NCI-H187 treated with DMSO at 0.1 percent for 48 hours (cell line): ENCODE data around the gene MRPS33.
"Not testable (repeated sequence)": the region's sequence is repeated elsewhere in the genome, so short reads cannot be mapped to it uniquely, and the experiment has no call there.

Source experiments
- DNase-seq: peaks from one replicate; lab custom pipeline; 2025; lab: John Stamatoyannopoulos, UW

Gene MRPS33

GRCh38 chr7:141014524-141015395 lies at the start of gene MRPS33:
Gene MRPS33 (minus strand): TSS chr7:141014952. CDS start chr7:141010633, 4,319 bp downstream.
- peak; percentile 97 for DNase-seq

GRCh38 chr7:141057788-141058187 lies 43.0 kb upstream of the MRPS33 start:
- DNase-seq = no peak

GRCh38 chr7:141055146-141055545 lies 40.4 kb upstream of the MRPS33 start:
- DNase-seq = no peak

DNA sequence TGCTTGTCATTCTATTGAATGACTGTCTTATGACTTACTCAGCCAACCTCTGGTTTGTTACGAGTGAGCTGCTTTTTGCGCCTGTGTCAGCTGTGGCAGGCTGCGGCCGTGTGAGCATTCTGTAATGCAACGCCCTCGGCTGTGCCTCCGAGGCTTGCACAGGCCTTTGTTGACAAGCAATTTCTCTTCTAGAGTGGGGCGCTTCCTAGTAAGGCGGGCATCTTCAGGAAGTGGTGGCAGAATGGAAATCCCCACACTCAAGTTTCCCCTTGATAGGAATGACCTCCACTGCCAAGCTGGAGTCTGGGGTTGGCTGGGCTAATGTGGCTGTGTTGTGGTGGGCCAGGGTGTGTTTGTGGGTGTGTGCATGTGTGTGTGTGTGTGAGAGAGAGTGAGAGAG lies 38.9 kb upstream of the MRPS33 start:
- DNase-seq = peak; percentile 36

DNA sequence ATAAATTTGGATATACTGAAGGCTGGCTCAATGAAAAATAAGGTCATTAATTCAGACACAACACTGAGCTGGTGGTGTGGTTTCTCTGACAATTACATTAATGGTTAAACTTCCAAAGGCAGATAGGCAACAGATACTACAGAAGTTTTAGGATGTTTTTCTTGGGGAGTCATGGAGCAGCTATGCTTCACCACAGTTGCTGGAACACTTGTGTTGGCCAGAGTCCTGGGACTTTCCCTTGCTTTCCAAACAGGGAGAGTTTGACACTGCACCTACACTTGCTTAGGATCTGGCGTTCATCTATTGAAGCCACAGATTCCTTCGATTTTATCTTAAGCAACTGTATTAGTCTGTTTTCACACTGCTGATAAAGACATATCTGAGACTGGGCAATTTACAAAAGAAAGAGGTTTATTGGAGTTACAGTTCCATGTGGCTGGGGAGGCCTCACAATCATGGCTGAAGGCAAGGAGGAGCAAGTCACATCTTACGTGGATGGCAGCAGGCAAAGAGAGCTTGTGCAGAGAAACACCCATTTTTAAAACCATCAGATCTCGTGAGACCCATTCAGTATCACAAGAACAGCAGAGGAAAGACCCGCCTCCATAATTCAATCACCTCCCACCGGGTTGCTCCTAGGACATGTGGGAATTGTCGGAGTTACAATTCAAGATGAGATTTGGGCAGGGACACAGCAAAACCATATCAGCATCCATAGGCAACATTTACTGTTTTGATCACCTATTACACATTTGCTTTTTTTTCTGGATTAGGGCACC lies 31.3 kb upstream of the MRPS33 start:
- DNase-seq = no peak

- DNase-seq = no peak
These were observed 30.5 kb upstream of the MRPS33 start for GRCh38 chr7:141045126-141045841.

DNA sequence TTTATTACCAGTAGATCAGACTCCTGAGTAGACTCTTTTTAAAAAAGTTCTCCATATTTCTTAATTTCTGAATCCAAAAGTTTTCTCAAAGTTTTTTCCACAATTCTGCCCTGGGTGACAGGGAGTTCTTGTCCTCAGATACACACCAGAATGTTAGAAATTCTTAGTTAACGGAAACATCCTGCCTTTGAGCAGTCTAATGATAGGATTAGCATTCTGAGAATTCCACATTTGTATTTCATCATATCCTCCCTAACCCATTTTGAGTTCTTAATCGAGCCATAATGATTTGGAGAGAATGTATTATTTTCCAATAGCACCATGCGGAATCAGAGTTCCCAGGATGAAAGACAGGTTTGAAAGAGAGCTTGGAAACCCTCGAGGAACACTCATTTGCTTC lies 28.9 kb upstream of the MRPS33 start:
- no peak for DNase-seq

DNA sequence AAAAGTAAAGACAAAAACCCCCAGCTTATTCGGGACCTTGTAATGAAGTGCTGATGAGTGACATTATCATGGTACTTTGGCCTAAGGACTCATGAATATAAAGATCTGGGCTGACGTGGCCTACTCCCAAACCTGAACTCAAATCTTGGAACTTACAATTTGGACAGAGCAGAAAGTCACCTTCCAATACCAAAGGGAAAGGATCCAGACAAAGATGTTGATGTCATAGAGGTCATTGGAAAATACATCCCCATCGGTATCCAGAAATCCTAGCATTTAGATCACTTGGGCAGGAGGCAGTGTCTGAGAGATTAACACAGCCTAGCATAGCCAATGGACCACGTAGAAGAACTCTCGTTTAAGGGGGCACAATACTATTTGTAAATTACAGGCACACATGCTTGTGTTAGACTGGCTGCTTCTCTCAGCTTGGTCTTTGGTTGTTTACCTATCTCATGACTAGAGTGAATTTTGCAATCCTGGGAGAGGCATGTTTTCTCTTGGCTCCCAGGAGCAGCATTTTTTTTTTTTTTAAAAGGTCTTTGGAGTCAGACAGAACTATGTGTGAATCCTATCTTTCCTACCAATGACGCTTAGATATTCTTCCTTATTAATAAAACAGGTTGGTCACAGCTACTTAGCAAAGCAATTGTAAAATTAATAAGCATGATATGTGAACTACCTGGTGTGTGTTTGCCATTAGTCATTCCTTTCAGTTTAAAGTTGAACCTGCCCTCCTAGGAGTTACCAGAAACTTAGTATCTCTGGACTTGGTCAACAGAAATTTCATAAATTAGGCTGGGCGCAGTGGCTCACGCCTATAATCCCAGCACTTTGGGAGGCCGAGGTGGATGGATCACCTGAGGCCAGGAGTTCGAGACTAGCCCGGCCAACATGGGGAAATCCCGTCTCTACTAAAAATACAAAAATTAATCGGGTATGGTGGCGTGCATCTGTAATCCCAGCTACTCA lies 27.8 kb upstream of the MRPS33 start:
- no peak for DNase-seq

- DNase-seq = no peak
These were observed 24.6 kb upstream of the MRPS33 start for GRCh38 chr7:141039376-141039775.

DNA sequence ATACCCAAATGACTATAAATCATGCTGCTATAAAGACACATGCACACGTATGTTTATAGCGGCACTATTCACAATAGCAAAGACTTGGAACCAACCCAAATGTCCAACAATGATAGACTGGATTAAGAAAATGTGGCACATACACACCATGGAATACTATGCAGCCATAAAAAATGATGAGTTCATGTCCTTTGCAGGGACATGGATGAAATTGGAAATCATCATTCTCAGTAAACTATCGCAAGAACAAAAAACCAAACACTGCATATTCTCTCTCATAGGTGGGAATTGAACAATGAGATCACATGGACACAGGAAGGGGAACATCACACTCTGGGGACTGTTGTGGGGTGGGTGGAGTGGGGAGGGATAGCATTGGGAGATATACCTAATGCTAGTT lies 23.3 kb upstream of the MRPS33 start:
- not testable (repeated sequence) for DNase-seq

GRCh38 chr7:141032539-141033323 lies 18.0 kb upstream of the MRPS33 start:
- DNase-seq = not testable (repeated sequence)

- DNase-seq = no peak
These were observed 14.0 kb upstream of the MRPS33 start for GRCh38 chr7:141028767-141029166.

DNA sequence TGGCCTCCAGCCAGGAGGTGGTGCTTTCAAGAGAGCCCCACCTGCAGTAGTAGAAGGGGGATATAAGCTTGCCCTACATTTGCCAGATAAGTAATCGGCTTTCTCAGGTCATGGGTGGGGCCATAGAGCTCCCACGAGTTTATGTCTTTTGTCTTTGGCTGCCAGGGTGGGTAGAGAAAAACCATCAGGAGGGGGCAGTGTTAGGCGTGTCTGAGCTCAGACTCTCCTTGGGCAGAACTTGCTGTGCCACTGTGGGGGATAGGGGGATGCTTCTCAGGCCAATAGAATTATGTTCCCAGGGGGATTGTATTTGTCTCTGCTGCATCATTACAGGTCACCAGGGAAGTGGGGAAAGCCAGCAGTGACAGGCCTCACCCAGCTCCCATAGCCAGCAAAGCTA lies 12.3 kb upstream of the MRPS33 start:
- DNase-seq = no peak

DNA sequence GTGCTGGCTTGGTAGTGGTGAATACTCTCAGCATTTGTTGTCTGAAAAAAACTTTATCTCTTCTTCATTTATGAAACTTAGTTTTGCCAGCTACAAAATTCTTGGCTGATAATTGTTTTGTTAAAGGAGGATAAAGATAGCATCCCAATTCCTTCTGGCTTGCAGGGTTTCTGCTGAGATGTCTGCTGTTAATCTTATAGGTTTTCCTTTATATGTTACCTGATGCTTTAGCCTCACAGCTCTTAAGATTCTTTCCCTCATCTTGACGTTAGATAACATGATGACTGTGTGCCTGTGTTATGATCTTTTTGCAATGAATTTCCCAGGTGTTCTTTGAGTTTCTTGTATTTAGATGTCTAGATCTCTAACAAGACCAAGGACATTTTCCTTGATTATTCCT lies 9.9 kb upstream of the MRPS33 start:
- DNase-seq = no peak

GRCh38 chr7:141023295-141023694 lies 8.5 kb upstream of the MRPS33 start:
- DNase-seq = no peak

DNA sequence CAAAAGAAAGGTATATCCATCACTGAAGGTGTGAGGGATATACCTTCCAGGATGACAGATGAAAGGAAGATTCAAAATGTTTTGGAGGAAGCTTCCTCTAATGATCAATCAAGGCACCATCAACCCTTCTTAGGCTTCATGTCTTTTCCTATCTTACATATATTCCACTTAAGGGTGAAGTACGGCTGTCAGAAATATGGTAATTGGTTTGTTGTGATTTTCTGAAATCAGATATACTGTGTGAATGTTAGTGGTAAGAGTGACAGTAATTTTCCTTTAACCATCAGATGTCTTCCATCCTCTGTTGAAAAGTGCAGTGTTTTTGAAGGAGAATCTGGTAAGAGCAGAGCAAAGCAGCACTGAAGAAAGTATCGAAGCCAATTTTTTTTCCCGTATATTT lies 2.8 kb upstream of the MRPS33 start:
- no peak for DNase-seq

- DNase-seq = no peak
These were observed 1.6 kb upstream of the MRPS33 start for GRCh38 chr7:141016349-141016748.

DNA sequence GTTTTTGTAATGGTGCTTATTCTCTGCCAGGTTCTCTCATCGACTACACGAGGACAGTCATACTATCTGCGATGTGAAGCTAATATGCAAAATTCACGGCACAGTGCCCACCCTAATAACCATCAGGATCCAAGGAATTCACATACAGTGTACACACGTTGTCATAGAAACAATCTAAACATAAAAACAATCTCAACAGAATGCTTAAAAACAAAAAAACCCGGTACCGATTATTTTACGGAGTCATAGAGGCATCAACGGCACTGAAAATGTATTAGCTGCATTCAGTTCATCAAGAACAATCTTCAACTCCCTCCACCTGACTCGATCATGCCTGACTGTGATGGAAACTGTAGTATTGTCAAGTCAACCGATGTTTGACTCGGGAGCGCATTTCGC lies 628 bp downstream of the MRPS33 start:
- no peak for DNase-seq

DNA sequence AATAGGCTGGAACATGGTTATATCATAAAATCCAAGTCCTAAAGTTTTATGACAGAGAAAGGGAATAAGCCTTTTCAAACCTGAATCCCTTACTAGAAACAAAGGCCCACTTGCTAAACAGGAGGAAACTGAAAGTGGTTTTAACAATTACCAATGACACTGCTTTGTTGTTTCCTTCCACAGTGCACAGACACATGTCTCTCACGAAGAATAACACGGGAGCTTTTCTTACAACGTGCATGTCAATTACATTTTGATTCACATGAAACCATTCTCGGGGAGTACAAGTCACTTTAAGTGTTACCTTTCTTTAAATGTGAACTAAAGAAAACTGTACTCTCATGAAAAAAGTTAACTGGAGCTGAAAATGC lies 1.4 kb downstream of the MRPS33 start:
- no peak for DNase-seq

DNA sequence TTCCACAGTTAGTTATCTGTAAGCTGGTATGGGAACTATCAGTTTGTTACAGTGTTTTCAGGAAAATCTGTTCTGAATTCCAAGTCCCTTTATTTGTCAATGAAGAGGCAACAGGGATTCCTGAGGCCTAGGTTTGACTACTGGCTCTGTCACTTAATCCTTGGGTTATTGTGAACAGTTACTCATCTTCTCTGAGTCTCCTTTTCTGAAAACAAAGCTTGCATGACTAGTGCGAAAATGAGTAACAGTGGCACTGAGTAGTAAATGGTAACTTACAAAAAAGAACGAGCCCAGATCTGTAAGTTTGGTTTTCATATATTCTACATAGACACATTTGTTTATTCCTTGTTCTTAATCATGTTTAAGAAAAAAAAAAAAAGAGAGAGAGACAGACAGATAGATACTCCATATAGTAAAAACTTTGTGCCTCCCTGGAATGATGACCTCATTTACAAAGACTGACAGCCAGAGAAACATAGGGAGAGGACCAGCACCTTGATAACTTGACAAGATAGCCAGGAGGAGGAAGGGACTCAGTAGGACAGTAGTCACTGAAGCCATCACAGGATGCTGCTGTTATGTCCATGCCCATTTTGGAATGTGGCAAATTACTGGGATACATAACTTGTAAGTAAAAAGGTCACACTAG lies 1.9 kb downstream of the MRPS33 start:
- no peak for DNase-seq
